GM21528 (cell line): ENCODE data around the gene OPN1SW.

Source experiments
- ATAC-seq: cut with Tn5 transposase; IDR thresholded peaks from one replicate; pipeline ENCODE4 v1.9.1; 2021; ENCODE audit warnings: mild to moderate bottlenecking, moderate library complexity; ENCODE audit not compliant: unreplicated experiment, low FRiP score

OPN1SW gene

GRCh38 chr7:128775744-128776474 is at the start of gene OPN1SW:
OPN1SW (minus strand) TSS chr7:128775794; CDS start chr7:128775781, 13 bp downstream.
- no peak for ATAC-seq

- ATAC-seq: no peak
These were observed 46.1 kb upstream of the OPN1SW start for GRCh38 chr7:128821724-128822123.

- ATAC-seq: no peak
These were observed 43.1 kb upstream of the OPN1SW start for GRCh38 chr7:128818694-128819093.

- no peak for ATAC-seq
These were observed 39.8 kb upstream of the OPN1SW start for GRCh38 chr7:128815289-128815942.

GRCh38 chr7:128814499-128814898 is 38.9 kb upstream of the OPN1SW start:
- no peak for ATAC-seq

GRCh38 chr7:128812514-128813168 is 37.0 kb upstream of the OPN1SW start:
- ATAC-seq: no peak

GRCh38 chr7:128811631-128812430 is 36.2 kb upstream of the OPN1SW start:
- ATAC-seq: no peak

- no peak for ATAC-seq
These were observed 35.4 kb upstream of the OPN1SW start for GRCh38 chr7:128810997-128811396.

GRCh38 chr7:128810473-128810872 is 34.9 kb upstream of the OPN1SW start:
- no peak for ATAC-seq

GRCh38 chr7:128809363-128809762 is 33.8 kb upstream of the OPN1SW start:
- ATAC-seq: no peak

- no peak for ATAC-seq
These were observed 31.6 kb upstream of the OPN1SW start for GRCh38 chr7:128807191-128807590.

GRCh38 chr7:128805225-128805624 is 29.6 kb upstream of the OPN1SW start:
- ATAC-seq: no peak

- ATAC-seq: no peak
These were observed 28.9 kb upstream of the OPN1SW start for GRCh38 chr7:128804484-128804883.

- ATAC-seq: no peak
These were observed 26.2 kb upstream of the OPN1SW start for GRCh38 chr7:128801667-128802418.

GRCh38 chr7:128801003-128801402 is 25.4 kb upstream of the OPN1SW start:
- ATAC-seq: no peak

- ATAC-seq: no peak
These were observed 25.0 kb upstream of the OPN1SW start for GRCh38 chr7:128800567-128800966.

GRCh38 chr7:128799451-128799850 is 23.9 kb upstream of the OPN1SW start:
- ATAC-seq: no peak

- ATAC-seq: no peak
These were observed 20.7 kb upstream of the OPN1SW start for GRCh38 chr7:128796327-128796726.

GRCh38 chr7:128795129-128795528 is 19.5 kb upstream of the OPN1SW start:
- no peak for ATAC-seq

- no peak for ATAC-seq
These were observed 18.8 kb upstream of the OPN1SW start for GRCh38 chr7:128794436-128794835.
